HG03097 (cell line): ENCODE data around the gene NHLRC3.
"Not testable (repeated sequence)": the region's sequence is repeated elsewhere in the genome, so short reads cannot be mapped to it uniquely, and the experiment has no call there.

Source experiments
- ATAC-seq: cut with Tn5 transposase; IDR thresholded peaks from one replicate; pipeline ENCODE4 v1.9.1; 2021; ENCODE audit not compliant: unreplicated experiment, low FRiP score

NHLRC3 gene

DNA sequence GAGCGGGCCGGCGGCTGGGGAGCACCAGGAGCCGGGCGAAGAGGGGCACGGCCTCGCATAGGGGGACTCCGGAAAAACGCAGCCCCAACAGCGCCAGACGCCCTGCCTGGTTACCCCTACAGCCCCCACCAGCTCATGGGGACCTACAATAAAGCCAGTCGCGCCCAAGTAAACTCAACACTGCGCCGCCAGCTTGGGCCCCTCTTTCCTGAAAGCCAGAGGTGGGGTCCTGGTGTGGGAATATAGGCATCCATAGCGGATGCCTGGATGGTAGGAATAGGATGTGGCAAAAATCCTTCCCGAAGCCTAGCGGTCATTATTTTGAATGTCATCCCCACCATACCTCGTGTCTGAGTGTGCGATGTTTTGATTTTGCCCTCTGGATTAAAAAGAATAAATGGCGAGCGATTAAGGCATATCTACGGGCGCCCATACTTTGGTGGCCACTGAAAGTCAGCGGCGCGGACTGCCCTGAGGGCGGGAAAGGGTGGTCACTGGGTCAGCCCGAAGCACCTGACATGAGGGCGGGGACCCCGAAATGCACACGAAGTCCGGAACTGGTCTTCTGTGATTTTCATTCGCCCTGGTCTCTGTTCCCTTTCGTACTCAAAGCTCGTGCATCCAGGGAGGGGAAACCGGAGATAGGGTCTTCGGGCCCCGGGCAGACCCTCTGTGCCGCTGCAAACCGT is at the start of gene NHLRC3, which contains the start of gene PROSER1:
Gene NHLRC3, plus strand, starts transcription at position 577 of the 689 bp plus-strand sequence. CDS start 184 bp downstream, outside the sequence.
Gene PROSER1, minus strand, starts transcription at position 210 of the 689 bp plus-strand sequence. CDS start 847 bp downstream, outside the sequence.
- ATAC-seq: peak; percentile 65

DNA sequence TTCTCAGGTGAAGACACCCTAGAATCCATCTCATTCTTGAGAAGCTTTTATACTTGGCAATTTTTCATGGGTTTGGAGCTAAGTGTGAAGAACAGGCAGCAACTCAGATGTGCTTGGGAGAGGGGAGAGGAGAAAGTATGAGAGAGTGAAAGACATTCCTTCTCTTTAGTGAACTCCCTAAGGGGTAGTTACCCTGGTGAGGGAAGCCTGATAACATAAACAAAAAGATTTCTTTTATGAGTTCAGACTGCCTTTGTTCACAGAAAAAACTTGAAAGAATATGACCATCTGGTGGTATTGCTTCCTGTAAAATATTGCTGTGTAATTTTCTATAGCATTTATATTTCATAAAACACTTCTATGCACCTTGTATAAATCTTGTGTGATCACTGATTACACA is 47.6 kb upstream of the NHLRC3 start, which contains the start of gene STOML3:
Gene STOML3, minus strand, starts transcription at position 139 of the 400 bp plus-strand sequence. Its CDS starts 110 bp downstream, at position 29.
- no peak for ATAC-seq

DNA sequence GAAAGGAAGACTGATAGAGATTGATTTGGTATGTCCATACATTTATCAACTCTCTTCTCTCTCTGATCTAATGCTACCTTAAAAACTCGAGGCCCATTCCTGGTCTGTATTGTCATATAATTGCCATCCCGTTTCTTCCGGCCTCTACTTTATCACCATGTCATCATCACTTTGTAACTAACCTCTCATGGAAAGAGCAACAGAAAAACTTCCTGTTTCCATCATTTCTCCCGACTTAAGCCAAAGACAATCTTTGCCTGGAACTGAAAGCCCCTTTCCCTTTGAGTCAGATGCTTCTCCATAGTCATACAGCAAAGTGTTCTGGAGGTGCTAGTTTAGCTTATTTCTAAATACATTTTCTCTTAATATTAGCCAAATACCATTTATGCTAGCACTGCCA is 44.9 kb upstream of the NHLRC3 start:
- ATAC-seq: no peak

- ATAC-seq: no peak
These were observed 39.5 kb upstream of the NHLRC3 start for GRCh38 chr13:38998739-38999138.

DNA sequence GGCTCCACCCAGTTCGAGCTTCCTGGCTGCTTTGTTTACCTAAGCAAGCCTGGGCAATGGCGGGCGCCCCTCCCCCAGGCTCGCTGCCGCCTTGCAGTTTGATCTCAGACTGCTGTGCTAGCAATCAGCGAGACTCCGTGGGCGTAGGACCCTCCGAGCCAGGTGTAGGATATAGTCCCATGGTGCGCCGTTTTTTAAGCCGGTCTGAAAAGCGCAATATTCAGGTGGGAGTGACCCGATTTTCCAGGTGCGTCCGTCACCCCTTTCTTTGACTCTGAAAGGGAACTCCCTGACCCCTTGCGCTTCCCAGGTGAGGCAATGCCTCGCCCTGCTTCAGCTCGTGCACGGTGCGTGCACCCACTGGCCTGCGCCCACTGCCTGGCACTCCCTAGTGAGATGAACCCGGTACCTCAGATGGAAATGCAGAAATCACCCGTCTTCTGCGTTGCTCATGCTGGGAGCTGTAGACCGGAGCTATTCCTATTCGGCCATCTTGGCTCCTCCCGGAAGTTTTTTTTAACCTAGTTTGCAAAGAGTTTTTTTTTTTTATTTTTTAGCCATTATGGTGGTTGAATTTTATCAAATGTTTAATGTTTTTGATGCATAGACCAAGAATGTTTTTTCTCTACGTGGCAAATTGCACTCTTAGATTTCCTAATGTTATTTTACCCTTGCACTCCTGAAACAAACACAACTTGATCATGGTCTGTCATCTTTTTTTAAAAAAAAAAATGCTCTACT is 31.7 kb upstream of the NHLRC3 start:
- not testable (repeated sequence) for ATAC-seq

DNA sequence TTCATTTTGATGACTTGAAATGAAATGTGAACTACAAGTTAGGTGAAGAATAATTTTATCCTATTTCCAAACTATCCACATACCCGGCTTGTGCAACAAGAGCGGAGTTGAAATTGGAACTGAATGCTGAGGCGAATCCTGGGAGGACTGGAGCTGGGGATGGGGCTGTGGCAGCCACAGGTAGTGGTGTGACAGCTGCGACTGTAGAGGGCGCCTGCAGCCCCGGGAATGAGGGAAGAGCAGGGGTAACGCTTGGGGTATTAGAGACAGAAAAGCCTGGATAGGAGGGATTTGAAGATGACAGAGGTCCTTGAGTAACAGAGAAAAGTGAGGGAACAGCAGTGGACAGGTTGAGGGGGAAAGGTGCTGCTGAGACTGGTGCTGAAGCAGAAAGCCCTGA is 25.6 kb upstream of the NHLRC3 start:
- ATAC-seq: no peak

- ATAC-seq: no peak
These were observed 24.8 kb upstream of the NHLRC3 start for GRCh38 chr13:39013462-39013861.

- peak; percentile 60 for ATAC-seq
These were observed 22.2 kb upstream of the NHLRC3 start for GRCh38 chr13:39016087-39016486.

DNA sequence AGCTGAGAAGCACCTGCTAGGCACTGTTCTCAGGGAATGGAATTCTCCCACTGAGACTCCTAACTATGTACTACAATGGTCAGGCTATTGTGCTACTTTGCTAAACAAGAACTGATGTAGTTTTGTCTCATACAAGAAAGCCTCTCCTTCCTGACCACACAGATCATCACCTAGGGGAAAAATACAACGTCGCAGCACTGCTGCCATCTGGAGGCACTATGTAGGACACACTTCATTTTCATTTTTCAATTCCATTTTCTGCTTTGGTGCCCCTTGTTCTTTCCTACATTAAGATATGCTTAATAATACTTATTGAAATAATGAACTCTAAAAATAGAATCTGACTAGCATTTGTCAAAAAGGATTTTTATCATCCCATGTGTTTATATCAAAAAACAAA is 21.5 kb upstream of the NHLRC3 start:
- peak; percentile 68 for ATAC-seq

DNA sequence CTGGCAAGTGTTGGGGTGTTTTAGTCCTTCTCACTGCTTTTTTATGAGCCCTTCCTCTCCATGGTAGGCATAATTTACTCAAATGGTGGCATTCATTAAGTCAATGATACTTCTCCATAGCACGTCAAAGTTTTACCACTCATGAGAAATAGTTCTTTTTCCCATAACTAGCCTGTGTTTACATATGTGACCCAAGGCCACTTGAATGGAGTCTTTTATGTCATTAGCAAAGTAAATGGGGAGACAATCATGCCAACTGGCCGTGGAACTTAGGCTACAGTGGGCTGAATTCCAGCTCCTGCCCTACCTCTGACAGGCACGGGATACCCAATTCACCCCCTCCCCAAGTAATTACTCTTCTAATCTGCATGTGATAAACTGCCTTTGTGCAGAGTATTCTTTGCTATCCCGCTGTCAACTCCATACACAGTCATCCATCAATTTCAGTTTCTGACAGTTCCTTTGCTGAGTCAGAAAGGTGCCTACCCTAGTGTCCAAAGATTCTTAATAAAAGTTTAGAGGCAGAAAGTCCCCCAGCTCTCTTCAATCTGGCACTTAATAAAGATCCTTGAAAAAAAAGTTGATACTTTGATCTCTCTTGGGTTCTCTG is 17.3 kb upstream of the NHLRC3 start:
- no peak for ATAC-seq

DNA sequence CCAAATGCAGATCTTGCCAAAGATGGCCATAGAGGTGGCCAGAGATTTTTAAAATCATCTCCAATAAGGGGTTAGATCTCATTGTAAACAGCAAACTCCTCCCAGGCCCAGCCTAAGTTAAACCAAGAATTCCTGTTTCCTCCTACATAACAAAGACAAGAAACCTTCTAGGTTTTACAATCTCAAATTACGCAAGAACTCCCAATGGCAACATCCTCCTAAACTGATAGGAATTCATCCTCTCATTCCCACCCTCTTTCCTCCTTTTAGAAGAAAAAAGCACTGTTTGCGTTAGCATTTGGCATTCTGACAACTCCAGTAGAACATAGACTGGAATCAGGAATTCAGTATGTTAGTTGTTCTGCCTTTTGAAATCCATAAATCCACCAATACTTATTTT is 14.9 kb upstream of the NHLRC3 start:
- ATAC-seq: no peak

DNA sequence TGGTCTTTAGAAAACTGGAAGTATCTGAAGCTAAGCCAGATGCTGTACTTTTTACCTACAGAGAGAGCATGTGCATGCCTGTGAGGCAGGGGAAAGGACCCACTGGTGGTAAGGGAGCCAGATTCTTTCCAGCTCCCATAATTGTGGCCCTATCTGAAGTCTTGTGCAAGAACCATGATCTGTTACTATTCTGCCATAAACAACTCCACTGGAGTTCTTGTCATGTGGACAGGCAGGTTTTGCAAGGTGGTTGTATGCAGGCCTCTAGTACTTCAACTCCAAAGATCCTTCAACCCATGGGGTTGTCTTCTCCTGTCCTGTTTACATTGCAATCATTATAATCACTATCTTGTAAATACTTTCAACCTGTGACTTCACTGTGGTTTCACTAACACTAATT is 14.5 kb upstream of the NHLRC3 start:
- no peak for ATAC-seq

- ATAC-seq: no peak
These were observed 12.8 kb upstream of the NHLRC3 start for GRCh38 chr13:39025433-39025839.

DNA sequence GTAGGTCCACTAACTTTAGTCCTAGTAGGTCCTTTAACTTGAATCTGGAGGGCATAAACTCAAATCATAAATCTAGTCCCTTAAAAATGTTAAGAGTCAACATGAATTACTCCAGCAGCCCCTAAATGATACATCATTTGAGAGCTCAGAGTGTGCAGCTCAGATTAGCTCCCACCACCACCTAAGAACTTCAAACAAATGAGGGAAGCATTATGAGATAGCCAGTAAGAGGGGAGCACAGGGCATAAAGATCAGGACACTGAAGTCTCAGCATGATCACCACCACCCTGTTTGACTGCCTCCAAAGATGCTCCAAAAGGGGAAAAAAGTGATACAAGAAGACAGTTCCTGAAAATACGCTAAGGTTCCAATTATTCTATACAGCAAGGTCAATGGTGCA is 6.1 kb upstream of the NHLRC3 start:
- ATAC-seq: no peak

DNA sequence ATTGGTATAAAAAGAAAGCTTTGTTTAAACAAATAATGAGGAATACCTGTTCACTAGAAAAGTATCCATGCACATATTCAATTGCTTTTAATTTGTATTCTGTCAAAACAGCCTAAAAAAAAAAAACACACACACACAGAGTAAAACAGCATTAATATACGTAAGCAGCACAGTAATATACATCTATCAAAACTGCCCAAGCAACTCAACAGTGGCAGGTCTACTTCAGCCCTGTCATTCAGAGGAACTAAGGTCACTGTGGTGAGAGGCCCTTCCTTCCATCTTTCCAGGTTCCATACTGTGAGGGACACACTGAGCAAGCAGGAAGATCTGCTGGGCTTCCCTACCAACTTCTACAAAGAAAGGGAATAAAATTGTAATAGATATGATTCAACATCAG is 4.2 kb upstream of the NHLRC3 start:
- no peak for ATAC-seq

- no peak for ATAC-seq
These were observed 3.1 kb upstream of the NHLRC3 start for GRCh38 chr13:39035204-39035603.

GRCh38 chr13:39035799-39036198 is 2.5 kb upstream of the NHLRC3 start:
- no peak for ATAC-seq

DNA sequence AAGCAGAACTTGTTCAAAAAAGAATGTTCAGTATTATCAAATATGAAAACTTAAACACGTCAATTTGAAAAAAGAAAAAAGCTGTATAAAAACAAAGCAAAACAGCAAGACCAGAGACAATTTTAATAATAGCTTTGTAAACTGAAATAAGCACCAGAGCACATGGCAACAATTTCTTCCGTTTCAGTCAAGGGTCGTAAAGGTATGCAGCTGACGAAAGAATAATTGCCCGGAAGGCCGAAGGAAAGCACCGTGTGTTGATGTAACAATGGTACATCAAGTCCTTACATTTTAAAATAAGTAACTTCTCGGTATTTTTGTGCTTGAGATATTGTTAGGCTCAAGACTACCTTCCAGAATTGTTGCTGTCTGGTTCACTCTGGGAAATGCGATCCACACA is 2.0 kb upstream of the NHLRC3 start:
- no peak for ATAC-seq

DNA sequence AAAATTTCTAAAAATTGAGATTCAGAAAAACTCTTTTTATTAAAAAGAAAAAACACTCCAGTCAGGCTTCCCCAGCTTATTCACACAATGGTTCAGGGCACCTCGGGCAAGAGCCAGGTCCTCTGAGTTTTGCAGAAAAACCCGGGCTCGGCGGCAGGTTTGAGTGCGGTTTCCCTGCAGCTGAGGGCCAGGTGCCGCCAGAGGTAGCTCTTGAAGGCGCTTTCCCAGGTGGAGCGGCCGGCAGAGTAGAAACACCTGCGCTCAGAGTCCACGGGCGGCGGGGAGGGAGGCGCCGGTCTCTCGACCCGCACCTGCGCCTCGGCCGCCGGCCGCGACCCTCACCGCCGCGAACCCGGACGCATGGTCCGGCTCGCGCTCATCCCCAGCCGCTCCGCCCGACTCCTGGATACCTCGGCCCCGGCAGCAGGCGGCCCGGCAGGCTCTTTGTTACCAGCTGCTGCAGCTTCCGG is 811 bp upstream of the NHLRC3 start:
- no peak for ATAC-seq

GRCh38 chr13:39038569-39039030 is 344 bp downstream of the NHLRC3 start:
- ATAC-seq: peak; percentile 12

- ATAC-seq: no peak
These were observed 785 bp downstream of the NHLRC3 start for GRCh38 chr13:39039041-39039440.
